Prostate gland (tissue), 2 donors: Measurements from ENCODE around the gene POU2AF2.

Experiments used
- POLR2A ChIP-seq: fragments of 450-650 bp; IDR thresholded peaks from one replicate; pipeline ENCODE4 v1.6.1; 2016; ENCODE audit warnings: antibody characterized with exemption, mild to moderate bottlenecking
- TF ChIP-seq, protein P1 (sequence below), 4 experiments: fragments of 200-600 bp in 2 of 4; fragments of 450-650 bp in 2 of 4; sonication (generic) in 2 of 4; IDR thresholded peaks; 1 replicate in 3 of 4; 2 replicates in 1 of 4; pipeline ENCODE4 v1.5.1; 2016 to 2019; ENCODE audit warnings: antibody characterized with exemption in 4 of 4, mild to moderate bottlenecking in 2 of 4, moderate library complexity in 2 of 4

DNA sequence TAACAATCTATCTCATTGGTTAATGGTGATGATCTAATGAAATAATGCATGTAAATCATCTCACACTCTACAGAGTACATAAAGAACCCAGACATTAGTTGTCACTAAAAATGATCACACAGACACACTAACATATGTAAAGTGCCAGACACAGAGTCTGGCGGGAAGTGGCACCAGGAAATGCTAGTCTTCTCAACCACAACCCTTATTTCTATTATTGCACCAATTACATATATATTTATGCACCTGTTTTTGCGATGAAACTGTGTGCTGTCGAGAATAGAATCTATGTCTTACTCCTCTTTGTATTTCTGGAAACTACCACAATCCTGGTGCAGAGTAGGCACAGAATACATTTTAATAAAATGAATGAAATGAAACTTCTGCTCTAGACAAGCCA is 26.9 kb downstream of the POU2AF2 start:
- TF ChIP-seq POLR2A, result no peak
- TF ChIP-seq, protein P1, sequence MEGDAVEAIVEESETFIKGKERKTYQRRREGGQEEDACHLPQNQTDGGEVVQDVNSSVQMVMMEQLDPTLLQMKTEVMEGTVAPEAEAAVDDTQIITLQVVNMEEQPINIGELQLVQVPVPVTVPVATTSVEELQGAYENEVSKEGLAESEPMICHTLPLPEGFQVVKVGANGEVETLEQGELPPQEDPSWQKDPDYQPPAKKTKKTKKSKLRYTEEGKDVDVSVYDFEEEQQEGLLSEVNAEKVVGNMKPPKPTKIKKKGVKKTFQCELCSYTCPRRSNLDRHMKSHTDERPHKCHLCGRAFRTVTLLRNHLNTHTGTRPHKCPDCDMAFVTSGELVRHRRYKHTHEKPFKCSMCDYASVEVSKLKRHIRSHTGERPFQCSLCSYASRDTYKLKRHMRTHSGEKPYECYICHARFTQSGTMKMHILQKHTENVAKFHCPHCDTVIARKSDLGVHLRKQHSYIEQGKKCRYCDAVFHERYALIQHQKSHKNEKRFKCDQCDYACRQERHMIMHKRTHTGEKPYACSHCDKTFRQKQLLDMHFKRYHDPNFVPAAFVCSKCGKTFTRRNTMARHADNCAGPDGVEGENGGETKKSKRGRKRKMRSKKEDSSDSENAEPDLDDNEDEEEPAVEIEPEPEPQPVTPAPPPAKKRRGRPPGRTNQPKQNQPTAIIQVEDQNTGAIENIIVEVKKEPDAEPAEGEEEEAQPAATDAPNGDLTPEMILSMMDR (IDR thresholded peaks at IDR 0.05), result no peak
